HFFc6 (cell line): ENCODE results near the gene IRF8. TPM values are rescaled to one million over a fixed set of nuclear protein-coding genes. Genes with fewer than 3 reads are reported as not detected.
A peak's percentile ranks its signal among the peaks of the same experiment; 100 is the strongest.
"Not testable (repeated sequence)": the region's sequence is repeated elsewhere in the genome, so short reads cannot be mapped to it uniquely, and the experiment has no call there.

Experiments
- DNase-seq: peaks from one replicate; pipeline ENCODE4 v3.0.0-alpha.2; 2018
- H3K27ac Mint-ChIP-seq: 2 replicates; pipeline ENCODE4 v1.8.0; 2020; ENCODE audit warnings: mild to moderate bottlenecking, mixed read lengths
- H3K27me3 Mint-ChIP-seq: 2 replicates; pipeline ENCODE4 v1.8.0; 2021; ENCODE audit warnings: mild to moderate bottlenecking, moderate library complexity, mixed read lengths; ENCODE audit not compliant: insufficient read depth
- H3K36me3 Mint-ChIP-seq: 2 replicates; pipeline ENCODE4 v1.8.0; 2021; ENCODE audit warnings: low read depth, mixed read lengths
- H3K4me1 Mint-ChIP-seq: 2 replicates; pipeline ENCODE4 v1.8.0; 2020; ENCODE audit warnings: low read depth, mixed read lengths
- H3K4me3 Mint-ChIP-seq: 2 replicates; pipeline ENCODE4 v1.8.0; 2020; ENCODE audit warnings: mild to moderate bottlenecking, moderate library complexity, mixed read lengths
- H3K9me3 Mint-ChIP-seq: 2 replicates; pipeline ENCODE4 v1.8.0; 2020; ENCODE audit warnings: mild to moderate bottlenecking, mixed read lengths
- total RNA-seq, 6 experiments: library from RNA; stranded (reverse); fragmentation: NEBNext Ultra II Directional; extraction: Animal tissue kit (Norgen Biotek cat#: 25700); gene quantifications; 2 replicates in 1 of 6; 3 replicates in 5 of 6; pipeline ENCODE4 v1.2.3, GENCODE V29; 2021
- TF ChIP-seq, protein P1 (sequence below): fragments of 200-600 bp; sonication (generic); IDR thresholded peaks from 2 replicates; pipeline ENCODE4 v1.5.0; 2021; ENCODE audit warnings: antibody characterized with exemption, mild to moderate bottlenecking

The IRF8 gene
- total RNA-seq, 6 experiments from 2014 or later: not detected

DNA sequence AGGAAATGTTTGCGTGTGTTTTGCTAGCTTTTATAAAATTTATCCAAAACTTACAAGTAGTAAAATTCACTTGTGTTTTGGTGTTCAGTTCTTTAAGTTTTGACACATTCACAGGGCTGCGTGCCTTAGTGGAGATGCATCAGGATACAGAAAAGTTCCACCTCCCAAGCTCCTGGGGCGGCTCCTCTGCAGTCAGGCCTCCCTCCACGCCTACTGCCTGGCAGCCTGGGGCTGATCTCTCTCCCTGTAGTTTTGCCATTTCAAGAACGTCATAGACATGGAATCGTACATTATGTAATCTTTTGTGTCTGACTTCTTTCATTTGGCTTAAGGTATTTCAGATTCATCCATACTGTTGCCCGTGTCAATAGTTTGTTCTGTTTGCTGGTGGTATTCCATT is 27.2 kb upstream of the IRF8 start:
- no peak overlapping the region for H3K4me3 Mint-ChIP-seq
- H3K36me3 Mint-ChIP-seq: peaks cover 3% of the 10 kb centered on the region; the same call in 1 of the 2 replicates
- DNase-seq: no peak
- no peaks in the 10 kb centered on the region for H3K9me3 Mint-ChIP-seq
- TF ChIP-seq, protein P1, sequence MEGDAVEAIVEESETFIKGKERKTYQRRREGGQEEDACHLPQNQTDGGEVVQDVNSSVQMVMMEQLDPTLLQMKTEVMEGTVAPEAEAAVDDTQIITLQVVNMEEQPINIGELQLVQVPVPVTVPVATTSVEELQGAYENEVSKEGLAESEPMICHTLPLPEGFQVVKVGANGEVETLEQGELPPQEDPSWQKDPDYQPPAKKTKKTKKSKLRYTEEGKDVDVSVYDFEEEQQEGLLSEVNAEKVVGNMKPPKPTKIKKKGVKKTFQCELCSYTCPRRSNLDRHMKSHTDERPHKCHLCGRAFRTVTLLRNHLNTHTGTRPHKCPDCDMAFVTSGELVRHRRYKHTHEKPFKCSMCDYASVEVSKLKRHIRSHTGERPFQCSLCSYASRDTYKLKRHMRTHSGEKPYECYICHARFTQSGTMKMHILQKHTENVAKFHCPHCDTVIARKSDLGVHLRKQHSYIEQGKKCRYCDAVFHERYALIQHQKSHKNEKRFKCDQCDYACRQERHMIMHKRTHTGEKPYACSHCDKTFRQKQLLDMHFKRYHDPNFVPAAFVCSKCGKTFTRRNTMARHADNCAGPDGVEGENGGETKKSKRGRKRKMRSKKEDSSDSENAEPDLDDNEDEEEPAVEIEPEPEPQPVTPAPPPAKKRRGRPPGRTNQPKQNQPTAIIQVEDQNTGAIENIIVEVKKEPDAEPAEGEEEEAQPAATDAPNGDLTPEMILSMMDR: no peak
- peaks cover 51% of the 10 kb centered on the region for H3K27me3 Mint-ChIP-seq
- no peaks in the 10 kb centered on the region for H3K4me1 Mint-ChIP-seq
- H3K27ac Mint-ChIP-seq: no peak overlapping the region

DNA sequence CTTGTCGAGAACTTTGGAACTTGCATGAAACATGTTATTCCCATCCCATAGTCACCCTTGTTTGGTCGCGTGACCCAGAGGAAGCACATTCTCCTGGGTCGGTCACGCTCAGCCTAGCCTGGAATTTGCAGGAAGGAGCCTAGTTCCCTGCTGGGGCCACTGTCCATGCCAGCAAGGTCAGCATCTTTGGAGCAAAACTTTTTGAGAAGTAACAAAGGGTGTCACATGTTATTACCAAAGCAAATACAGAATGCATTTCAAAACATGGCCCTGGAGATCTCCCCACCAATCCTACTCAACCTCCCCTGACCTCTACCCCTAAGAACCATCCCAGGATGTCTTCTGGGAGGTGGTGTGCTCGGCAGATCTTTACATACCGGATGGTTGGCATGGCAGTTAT is 26.2 kb upstream of the IRF8 start:
- Mint-ChIP-seq H3K27me3 (peaks cover 48% of the 10 kb centered on the region), H3K27ac (no peak overlapping the region), H3K36me3 (peaks cover 3% of the 10 kb centered on the region; the same call in 1 of the 2 replicates), H3K4me3 (no peak overlapping the region), H3K9me3 (no peaks in the 10 kb centered on the region), H3K4me1 (no peaks in the 10 kb centered on the region)
- TF ChIP-seq, protein P1: no peak
- DNase-seq: no peak

DNA sequence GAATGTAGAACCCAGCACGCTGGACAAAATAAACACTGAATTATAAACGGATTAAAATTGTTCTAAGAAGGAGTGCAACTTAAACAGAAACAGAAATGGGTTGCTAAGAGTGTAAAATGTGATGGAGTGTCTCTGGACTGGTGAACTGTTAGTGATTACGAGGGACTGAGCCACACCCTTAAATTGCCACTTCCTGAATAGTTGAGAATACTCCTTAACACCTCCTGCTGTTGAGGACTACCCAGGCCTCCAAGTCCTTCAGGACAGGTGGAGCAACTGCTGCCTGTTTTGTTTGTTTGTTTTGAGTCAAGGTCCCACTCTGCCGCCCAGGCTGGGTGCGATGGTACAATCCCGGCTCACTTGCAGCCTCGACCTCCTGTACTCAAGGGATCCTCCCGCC is 25.8 kb upstream of the IRF8 start:
- Mint-ChIP-seq H3K9me3 (no peaks in the 10 kb centered on the region), H3K4me1 (no peaks in the 10 kb centered on the region), H3K27ac (no peak overlapping the region), H3K36me3 (peaks cover 3% of the 10 kb centered on the region; the same call in 1 of the 2 replicates), H3K4me3 (no peak overlapping the region), H3K27me3 (peaks cover 44% of the 10 kb centered on the region)
- DNase-seq: no peak
- TF ChIP-seq, protein P1: no peak

DNA sequence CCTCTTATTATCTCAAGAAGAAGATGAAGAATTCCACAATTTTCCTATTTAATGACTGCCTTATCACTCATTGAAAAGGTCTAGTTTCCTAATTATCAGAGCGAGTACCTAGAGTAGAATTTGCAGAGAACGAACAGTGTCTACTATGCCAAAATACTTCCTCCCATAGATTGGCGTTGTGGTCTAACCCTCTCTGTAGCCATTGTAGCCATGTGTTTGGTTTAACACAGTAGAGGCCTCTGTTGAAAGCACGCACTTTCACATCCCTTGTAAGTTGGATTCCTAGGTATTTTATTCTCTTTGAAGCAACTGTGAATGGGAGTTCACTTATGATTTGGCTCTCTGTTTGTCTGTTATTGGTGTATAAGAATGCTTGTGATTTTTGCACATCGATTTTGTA is 24.9 kb upstream of the IRF8 start:
- not testable (repeated sequence) for H3K27ac Mint-ChIP-seq, DNase-seq, H3K4me3 Mint-ChIP-seq, H3K4me1 Mint-ChIP-seq, H3K9me3 Mint-ChIP-seq, H3K36me3 Mint-ChIP-seq
- peaks cover 37% of the 10 kb centered on the region for H3K27me3 Mint-ChIP-seq

DNA sequence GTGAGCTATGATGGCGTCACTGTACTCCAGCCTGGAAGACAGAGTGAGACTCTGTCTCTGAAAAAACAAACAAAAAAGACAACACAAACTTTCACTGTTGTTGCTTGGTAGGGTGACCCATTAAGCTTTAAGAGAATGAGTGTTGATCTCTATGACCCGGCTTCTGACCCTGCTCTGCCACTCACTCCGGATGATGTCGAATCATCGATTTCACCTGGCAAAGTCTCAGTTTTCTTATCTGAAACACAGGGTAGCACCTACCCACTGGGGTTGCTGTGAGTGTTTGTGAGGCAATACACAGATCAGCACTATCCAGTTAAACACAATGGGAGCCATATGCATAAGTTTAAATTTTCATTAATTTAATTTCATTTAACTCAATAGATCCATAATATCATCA is 20.6 kb upstream of the IRF8 start:
- TF ChIP-seq, protein P1: no peak
- Mint-ChIP-seq H3K4me1 (peaks cover 10% of the 10 kb centered on the region), H3K9me3 (no peaks in the 10 kb centered on the region), H3K27ac (no peak overlapping the region), H3K27me3 (peaks cover 46% of the 10 kb centered on the region), H3K36me3 (no peaks in the 10 kb centered on the region), H3K4me3 (no peak overlapping the region)
- DNase-seq: no peak

DNA sequence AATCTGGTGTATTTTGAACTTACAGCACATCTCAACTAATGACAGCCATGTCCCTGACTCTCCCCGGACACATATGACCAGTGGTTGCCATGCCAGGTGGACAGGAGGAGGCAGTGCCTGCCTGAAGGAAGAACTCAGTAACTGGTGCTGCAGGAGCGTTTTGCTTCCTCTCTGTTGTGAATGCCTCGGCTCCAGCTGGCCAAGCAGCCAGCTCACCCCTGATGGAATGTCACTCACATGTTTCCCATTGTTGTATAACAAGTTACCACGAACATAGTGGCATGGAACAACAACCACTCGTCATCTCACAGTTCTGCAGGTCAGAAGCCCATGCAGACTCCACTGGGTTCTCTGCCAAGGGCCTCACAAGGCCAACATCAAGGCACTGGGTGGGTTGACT is 20.1 kb upstream of the IRF8 start:
- no peak overlapping the region for H3K4me3 Mint-ChIP-seq
- H3K36me3 Mint-ChIP-seq: no peaks in the 10 kb centered on the region
- DNase-seq: peak; percentile 76
- H3K4me1 Mint-ChIP-seq: peaks cover 10% of the 10 kb centered on the region
- H3K27ac Mint-ChIP-seq: no peak overlapping the region
- no peaks in the 10 kb centered on the region for H3K9me3 Mint-ChIP-seq
- H3K27me3 Mint-ChIP-seq: peaks cover 48% of the 10 kb centered on the region
- TF ChIP-seq, protein P1: no peak; the same call in 1 of the 2 replicates
